Activated CD8-positive, alpha-beta memory T cell treated with anti-CD3 and anti-CD28 coated beads for 36 hours (primary cell): ENCODE measurements around the gene SLC2A6. TPM values are rescaled to one million over a fixed set of nuclear protein-coding genes. Genes with fewer than 3 reads are reported as not detected.

Experiments used
- CTCF ChIA-PET: fragments of 350-600 bp; sonication (Branson Sonifier 250); formaldehyde crosslinking; loops from one replicate; lab custom pipeline; 2021; ENCODE audit warnings: antibody characterized with exemption; lab: Charles Lee
- POLR2A ChIA-PET: fragments of 350-600 bp; sonication (Branson Sonifier 250); formaldehyde crosslinking; loops from one replicate; lab custom pipeline; 2021; ENCODE audit warnings: antibody characterized with exemption; lab: Charles Lee
- total RNA-seq, 2 experiments: library from RNA; stranded (reverse); gene quantifications; one replicate each; pipeline ENCODE4 v1.2.3, GENCODE V29; 2021

Gene SLC2A6
- total RNA-seq, 2 experiments from 2014 or later: 14.3 to 14.4 TPM

GRCh38 chr9:133502112-133502511 is 23.2 kb upstream of the SLC2A6 start:
- ChIA-PET CTCF (no interaction called here), POLR2A (no interaction called here)

GRCh38 chr9:133499892-133500270 is 21.0 kb upstream of the SLC2A6 start:
- ChIA-PET POLR2A (no interaction called here), CTCF (no interaction called here)

GRCh38 chr9:133499132-133499891 is 20.4 kb upstream of the SLC2A6 start:
- POLR2A ChIA-PET: no interaction called here
- CTCF ChIA-PET: no interaction called here

GRCh38 chr9:133496861-133497842 is 18.3 kb upstream of the SLC2A6 start:
- CTCF ChIA-PET: interaction anchor here (0.5 to 1.7 kb wide), 2 partner anchors 10 to 480 kb away, joined by 3 to 6 read pairs; no protein-coding TSS in a partner anchor
- POLR2A ChIA-PET: no interaction called here

GRCh38 chr9:133495327-133496293 is 16.7 kb upstream of the SLC2A6 start:
- CTCF ChIA-PET: interaction anchor here (0.7 to 1.7 kb wide), 2 partner anchors 9 to 309 kb away, joined by 3 to 6 read pairs; no protein-coding TSS in a partner anchor
- POLR2A ChIA-PET: no interaction called here

- POLR2A ChIA-PET: no interaction called here
- CTCF ChIA-PET: no interaction called here
Observed at GRCh38 chr9:133494636-133495326, 15.9 kb upstream of the SLC2A6 start.

GRCh38 chr9:133493845-133494540 is 15.1 kb upstream of the SLC2A6 start:
- ChIA-PET POLR2A (no interaction called here), CTCF (no interaction called here)

- ChIA-PET POLR2A (no interaction called here), CTCF (no interaction called here)
Observed at GRCh38 chr9:133493428-133493827, 14.5 kb upstream of the SLC2A6 start.

- ChIA-PET POLR2A (no interaction called here), CTCF (no interaction called here)
Observed at GRCh38 chr9:133492061-133493021, 13.4 kb upstream of the SLC2A6 start.

GRCh38 chr9:133491656-133491925 is 12.7 kb upstream of the SLC2A6 start:
- CTCF ChIA-PET: no interaction called here
- POLR2A ChIA-PET: no interaction called here

- POLR2A ChIA-PET: no interaction called here
Observed at GRCh38 chr9:133490865-133491655, 12.2 kb upstream of the SLC2A6 start.

GRCh38 chr9:133490201-133490681 is 11.3 kb upstream of the SLC2A6 start:
- CTCF ChIA-PET: interaction anchor here (0.6 kb wide), 1 partner anchor 11 kb away, joined by 3 read pairs; no protein-coding TSS in a partner anchor
- POLR2A ChIA-PET: no interaction called here

More at GRCh38 chr9:133490865-133491655, 12.2 kb upstream of the SLC2A6 start:
- CTCF ChIA-PET: interaction anchor here (0.6 kb wide), 1 partner anchor 468 kb away, joined by 3 read pairs; no protein-coding TSS in a partner anchor

- CTCF ChIA-PET: interaction anchor here (0.6 kb wide), 1 partner anchor 10 kb away, joined by 3 read pairs; no protein-coding TSS in a partner anchor
- POLR2A ChIA-PET: no interaction called here
Observed at GRCh38 chr9:133489253-133490190, 10.6 kb upstream of the SLC2A6 start.

- POLR2A ChIA-PET: no interaction called here
- CTCF ChIA-PET: no interaction called here
Observed at GRCh38 chr9:133488686-133489252, 9.9 kb upstream of the SLC2A6 start.
